Endothelial cell of umbilical vein (primary cell): ENCODE measurements around the gene ATG7. TPM values are rescaled to one million over a fixed set of nuclear protein-coding genes. Genes with fewer than 3 reads are reported as not detected.

ENCODE experiments used
- BruUV-seq: library from RNA; stranded (reverse); fragments of 400-500 nt; replicated peaks from 2 replicates; lab custom pipeline; 2021; lab: Mats Ljungman, UMichigan
- CTCF ChIA-PET: fragments of 300-600, 350-600 bp; sonication (Branson Sonifier 250); formaldehyde crosslinking; loops from one replicate; lab custom pipeline; 2021; ENCODE audit warnings: antibody characterized with exemption, inconsistent platforms; lab: Charles Lee
- POLR2A ChIA-PET: fragments of 300-600, 350-600 bp; sonication (Branson Sonifier 250); formaldehyde crosslinking; loops from one replicate; lab custom pipeline; 2021; ENCODE audit warnings: antibody characterized with exemption, inconsistent platforms; lab: Charles Lee
- DNase-seq: peaks from one replicate; pipeline ENCODE4 v3.0.0-alpha.2; 2011; ENCODE audit warnings: low read depth, low spot score
- FAIRE-seq: peaks from 2 replicates; lab custom pipeline; 2011; peaks lifted over from hg19 to GRCh38; lab: Jason Lieb, UNC
- H2AFZ ChIP-seq: 2 replicates; pipeline ENCODE4 v1.6.0; 2012; ENCODE audit warnings: low read depth, low read length, control low read depth, inconsistent platforms
- H3K27ac ChIP-seq: 2 replicates; pipeline ENCODE4 v1.5.1; 2011; ENCODE audit warnings: low read depth, mild to moderate bottlenecking, control low read depth, low read length, moderate library complexity; ENCODE audit not compliant: insufficient read depth
- H3K27me3 ChIP-seq, 2 experiments: 2 replicates each; pipeline versions ENCODE4 v1.6.0 to v1.6.1; 2011; ENCODE audit warnings: low read length in 2 of 2, mixed read lengths in 1 of 2; ENCODE audit not compliant: control insufficient read depth in 2 of 2, insufficient read depth in 2 of 2
- H3K36me3 ChIP-seq, 2 experiments: 2 replicates in 1 of 2; 3 replicates in 1 of 2; pipeline ENCODE4 v1.5.1; 2011; ENCODE audit warnings: low read length in 2 of 2, mild to moderate bottlenecking in 1 of 2, moderate library complexity in 1 of 2; ENCODE audit not compliant: control insufficient read depth in 2 of 2, insufficient read depth in 2 of 2; ENCODE audit errors: extremely low read depth in 1 of 2
- H3K4me1 ChIP-seq: 3 replicates; pipeline ENCODE4 v1.5.1; 2011; ENCODE audit warnings: mild to moderate bottlenecking, low read length; ENCODE audit not compliant: control insufficient read depth, insufficient read depth; ENCODE audit errors: extremely low read depth
- H3K4me2 ChIP-seq: 2 replicates; pipeline ENCODE4 v1.6.1; 2011; ENCODE audit warnings: low read length, control low read depth, mixed read lengths; ENCODE audit not compliant: insufficient read depth
- H3K4me3 ChIP-seq, 3 experiments: fragments of 200-600 bp in 1 of 3; sonication (generic), shearing (Covaris generic) in 1 of 3; replicated peaks in 1 of 3; 2 replicates each; pipeline ENCODE4 v1.5.1; 2011 to 2016; ENCODE audit warnings: control low read depth in 3 of 3, low read length in 3 of 3, mild to moderate bottlenecking in 2 of 3, inconsistent platforms in 1 of 3, low read depth in 1 of 3, moderate library complexity in 1 of 3; ENCODE audit not compliant: insufficient read depth in 1 of 3
- H3K79me2 ChIP-seq: 2 replicates; pipeline ENCODE4 v1.6.0; 2012; ENCODE audit warnings: low read length, inconsistent platforms; ENCODE audit not compliant: control insufficient read depth, insufficient read depth
- H3K9ac ChIP-seq: replicated peaks from 2 replicates; pipeline ENCODE3; 2011; ENCODE audit warnings: low read length, control low read depth; ENCODE audit not compliant: insufficient read depth; ENCODE audit errors: extremely low read depth
- H3K9me1 ChIP-seq: replicated peaks from 3 replicates; pipeline ENCODE4 v1.6.0; 2011; ENCODE audit warnings: mild to moderate bottlenecking, low read length; ENCODE audit not compliant: control insufficient read depth, insufficient read depth; ENCODE audit errors: extremely low read depth
- H3K9me3 ChIP-seq: replicated peaks from 2 replicates; pipeline ENCODE4 v1.5.1; 2012; ENCODE audit warnings: low read length, inconsistent platforms; ENCODE audit not compliant: control insufficient read depth, insufficient read depth
- H4K20me1 ChIP-seq: replicated peaks from 2 replicates; pipeline ENCODE3; 2011; ENCODE audit warnings: mild to moderate bottlenecking, low read length; ENCODE audit not compliant: control insufficient read depth, insufficient read depth; ENCODE audit errors: extremely low read depth
- EZH2 ChIP-seq: IDR thresholded peaks from 2 replicates; pipeline ENCODE4 v1.6.1; 2012; ENCODE audit warnings: borderline replicate concordance, low read depth, mild to moderate bottlenecking, moderate library complexity, low read length, inconsistent platforms; ENCODE audit not compliant: severe bottlenecking
- FOS ChIP-seq: IDR thresholded peaks from 2 replicates; pipeline ENCODE4 v1.6.1; 2011; ENCODE audit warnings: mild to moderate bottlenecking, low read length, moderate library complexity, borderline replicate concordance; ENCODE audit not compliant: insufficient read depth
- GATA2 ChIP-seq: IDR thresholded peaks from 2 replicates; pipeline ENCODE4 v1.7.0; 2011; ENCODE audit warnings: low read depth, mild to moderate bottlenecking, moderate library complexity, mixed read lengths, low read length; ENCODE audit not compliant: insufficient read length, insufficient read depth
- JUN ChIP-seq: IDR thresholded peaks from 2 replicates; pipeline ENCODE4 v1.6.1; 2011; ENCODE audit warnings: borderline replicate concordance, low read depth; ENCODE audit not compliant: insufficient read length, insufficient read depth
- MYC ChIP-seq: IDR thresholded peaks from one replicate; pipeline ENCODE4 v1.6.1; 2011; ENCODE audit warnings: mild to moderate bottlenecking, low read depth, low read length
- POLR2A ChIP-seq: IDR thresholded peaks from 2 replicates; pipeline ENCODE4 v1.6.1; 2012; ENCODE audit warnings: low read depth, mild to moderate bottlenecking, control low read depth, low read length
- POLR2AphosphoS5 ChIP-seq: IDR thresholded peaks from 2 replicates; pipeline ENCODE4 v1.6.1; 2012; ENCODE audit warnings: low read depth, mild to moderate bottlenecking, control low read depth, low read length, moderate library complexity; ENCODE audit not compliant: insufficient read depth
- dilution Hi-C: fragments of 300-500 bp; cut with MboI; formaldehyde crosslinking; loops from one replicate; pipeline ENCODE4 v1.15.0; 2019; ENCODE audit warnings: low sequenced_read_pairs; ENCODE audit not compliant: extremely low pct_ligation_motif_present
- intact Hi-C: fragments of 100-400 bp; cut with micrococcal nuclease; formaldehyde crosslinking; loops from one replicate; pipeline ENCODE4 v1.10.0; 2022
- polyA plus RNA-seq, 4 experiments: library from polyadenylated mRNA; depleted of rRNA in 3 of 4; stranded (reverse) in 3 of 4; unstranded in 1 of 4; fragments of >200 nt; gene quantifications; 2 replicates each; pipeline versions ENCODE4 v1.2.1 to v1.2.3, GENCODE V29; 2011 to 2012; ENCODE audit warnings: missing spikeins in 1 of 4
- total RNA-seq: library from RNA; stranded (reverse); gene quantifications from 2 replicates; pipeline ENCODE4 v1.2.3, GENCODE V29; 2021
- TF ChIP-seq, protein P1 (sequence below), 2 donors: IDR thresholded peaks; 1 replicate in 1 of 2; 2 replicates in 1 of 2; pipeline ENCODE4 v1.5.1; 2011; ENCODE audit warnings: low read length in 2 of 2, mild to moderate bottlenecking in 2 of 2, moderate library complexity in 2 of 2, control low read depth in 1 of 2, inconsistent platforms in 1 of 2, low read depth in 1 of 2; ENCODE audit not compliant: insufficient read depth in 1 of 2; ENCODE audit errors: extremely low read depth in 1 of 2
- TF ChIP-seq, protein P2 (sequence below): IDR thresholded peaks from 2 replicates; pipeline ENCODE4 v1.6.1; 2011; ENCODE audit not compliant: insufficient read depth, insufficient read length

ATG7 gene
- total and polyA plus RNA-seq, 2 donors (not counting 3 experiments of a cell fraction or from before 2014, with no cell fraction given), result 30.8 to 48.3 TPM

DNA sequence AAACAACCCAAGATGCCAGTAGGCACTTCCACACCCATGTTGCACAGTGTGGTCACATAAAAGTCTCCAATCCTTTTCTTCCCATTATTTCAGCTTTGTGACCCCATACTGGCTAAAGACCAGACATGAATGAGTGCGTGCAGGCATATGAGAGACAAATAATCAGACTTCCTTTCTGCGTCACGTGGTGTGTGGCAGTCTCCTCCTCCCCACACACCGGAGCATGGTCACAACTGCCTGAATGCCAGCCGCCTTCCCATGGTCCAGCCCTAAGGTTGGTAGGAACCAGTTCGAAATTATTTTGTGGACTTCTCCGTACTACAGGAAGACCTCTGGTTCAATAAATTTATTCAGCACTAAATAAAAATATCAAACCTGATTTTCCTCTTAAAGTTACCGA, 306.0 kb downstream of the ATG7 start:
- Histone ChIP-seq H3K79me2 (peaks cover 90% of the 10 kb centered on the region), H3K27me3 (no peaks in the 10 kb centered on the region), H3K4me2 (no peak overlapping the region), H3K27ac (no peak overlapping the region), H3K4me1 (peaks cover 19% of the 10 kb centered on the region), H3K9me1 (no peaks in the 10 kb centered on the region), H3K4me3 (no peak overlapping the region), H3K36me3 (peaks cover 0 to 9% of the 10 kb centered on the region in 2 experiments), H3K9me3 (no peaks in the 10 kb centered on the region), H3K9ac (no peak overlapping the region), H4K20me1 (peaks cover 4% of the 10 kb centered on the region), H2AFZ (no peak overlapping the region)
- no peak for TF ChIP-seq POLR2A
- no peak for TF ChIP-seq GATA2
- no peak for TF ChIP-seq FOS
- no peak for TF ChIP-seq MYC
- TF ChIP-seq, protein P1, sequence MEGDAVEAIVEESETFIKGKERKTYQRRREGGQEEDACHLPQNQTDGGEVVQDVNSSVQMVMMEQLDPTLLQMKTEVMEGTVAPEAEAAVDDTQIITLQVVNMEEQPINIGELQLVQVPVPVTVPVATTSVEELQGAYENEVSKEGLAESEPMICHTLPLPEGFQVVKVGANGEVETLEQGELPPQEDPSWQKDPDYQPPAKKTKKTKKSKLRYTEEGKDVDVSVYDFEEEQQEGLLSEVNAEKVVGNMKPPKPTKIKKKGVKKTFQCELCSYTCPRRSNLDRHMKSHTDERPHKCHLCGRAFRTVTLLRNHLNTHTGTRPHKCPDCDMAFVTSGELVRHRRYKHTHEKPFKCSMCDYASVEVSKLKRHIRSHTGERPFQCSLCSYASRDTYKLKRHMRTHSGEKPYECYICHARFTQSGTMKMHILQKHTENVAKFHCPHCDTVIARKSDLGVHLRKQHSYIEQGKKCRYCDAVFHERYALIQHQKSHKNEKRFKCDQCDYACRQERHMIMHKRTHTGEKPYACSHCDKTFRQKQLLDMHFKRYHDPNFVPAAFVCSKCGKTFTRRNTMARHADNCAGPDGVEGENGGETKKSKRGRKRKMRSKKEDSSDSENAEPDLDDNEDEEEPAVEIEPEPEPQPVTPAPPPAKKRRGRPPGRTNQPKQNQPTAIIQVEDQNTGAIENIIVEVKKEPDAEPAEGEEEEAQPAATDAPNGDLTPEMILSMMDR (IDR thresholded peaks at IDR 0.05; ENCODE audit: extremely low read depth in 1 of 2, insufficient read depth in 1 of 2, low read depth in 1 of 2, low read length in 2 of 2), result no peak
- no peak for TF ChIP-seq JUN
- intact Hi-C loops, result no loop called here
- BruUV-seq, result no TSS peak
- dilution Hi-C loops, result no loop called here
- ChIA-PET POLR2A (no interaction called here), CTCF (no interaction called here)
- DNase-seq (no peak), FAIRE-seq (peak; percentile 76)

DNA sequence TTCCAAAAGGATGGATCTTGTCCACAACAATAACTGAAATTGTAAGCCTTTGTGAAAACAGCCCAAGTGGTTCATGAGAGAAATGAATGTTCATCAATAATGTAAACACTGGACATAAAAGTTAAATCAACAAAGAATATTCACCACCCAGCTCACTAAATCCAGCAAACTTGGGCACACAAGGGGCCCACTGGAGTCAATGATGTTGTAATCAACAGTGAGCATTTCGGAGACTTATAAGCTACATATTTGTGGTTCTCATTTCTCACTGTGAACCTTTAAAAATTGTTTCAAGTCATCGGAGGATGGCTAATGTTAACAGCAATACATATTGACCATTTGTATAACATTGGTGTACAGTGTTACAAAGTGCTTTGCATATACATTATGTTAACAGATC, 308.4 kb downstream of the ATG7 start:
- Histone ChIP-seq H3K9ac (no peak overlapping the region), H3K4me1 (peaks cover 27% of the 10 kb centered on the region), H2AFZ (no peak overlapping the region), H3K9me1 (no peaks in the 10 kb centered on the region), H4K20me1 (peaks cover 14% of the 10 kb centered on the region), H3K27me3 (no peaks in the 10 kb centered on the region), H3K4me3 (no peak overlapping the region), H3K79me2 (peaks cover 93% of the 10 kb centered on the region), H3K36me3 (no peaks in the 10 kb centered on the region), H3K4me2 (no peak overlapping the region), H3K9me3 (no peaks in the 10 kb centered on the region), H3K27ac (no peak overlapping the region)
- intact Hi-C loops, result no loop called here
- ChIA-PET POLR2A (no interaction called here), CTCF (interaction anchor here (1.7 kb wide), 1 partner anchor 201 kb away, joined by 8 read pairs; no protein-coding TSS in a partner anchor)
- dilution Hi-C loops, result no loop called here
- TF ChIP-seq POLR2AphosphoS5 (no peak), GATA2 (no peak), EZH2 (no peak), POLR2A (no peak), FOS (no peak), MYC (no peak), JUN (no peak)
- TF ChIP-seq, protein P1 (IDR thresholded peaks at IDR 0.05; ENCODE audit: extremely low read depth in 1 of 2, insufficient read depth in 1 of 2, low read depth in 1 of 2, low read length in 2 of 2), result no peak
- TF ChIP-seq, protein P2, sequence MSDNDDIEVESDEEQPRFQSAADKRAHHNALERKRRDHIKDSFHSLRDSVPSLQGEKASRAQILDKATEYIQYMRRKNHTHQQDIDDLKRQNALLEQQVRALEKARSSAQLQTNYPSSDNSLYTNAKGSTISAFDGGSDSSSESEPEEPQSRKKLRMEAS, result no peak
- BruUV-seq, result no TSS peak
- no peak for DNase-seq
- FAIRE-seq, result no peak
